SK-N-SH treated with all-trans-retinoic acid at 6 μM for 48 hours (cell line): Measurements from ENCODE around the gene MYLK.
A peak's percentile ranks its signal among the peaks of the same experiment; 100 is the strongest.

ENCODE experiments used
- GLIS3 ChIP-seq: fragments of 250-450 bp; sonication (Bioruptor Pico); IDR thresholded peaks from 2 replicates; pipeline ENCODE4 v1.5.0; 2020; ENCODE audit warnings: mild to moderate bottlenecking, moderate library complexity
- OSR1 ChIP-seq: fragments of 250-450 bp; sonication (Bioruptor Pico); IDR thresholded peaks from 2 replicates; pipeline ENCODE4 v1.8.0; 2022; ENCODE audit warnings: moderate library complexity, mild to moderate bottlenecking, inconsistent platforms
- PATZ1 ChIP-seq: fragments of 250-450 bp; sonication (Bioruptor Pico); IDR thresholded peaks from 2 replicates; pipeline ENCODE4 v1.8.0; 2020; ENCODE audit warnings: mild to moderate bottlenecking, moderate library complexity, borderline replicate concordance
- POU6F1 ChIP-seq: fragments of 250-450 bp; sonication (Bioruptor Pico); IDR thresholded peaks from 2 replicates; pipeline ENCODE4 v1.8.0; 2021; ENCODE audit warnings: low read depth, mild to moderate bottlenecking, moderate library complexity, borderline replicate concordance
- PPARA ChIP-seq: fragments of 250-450 bp; sonication (Bioruptor Pico); IDR thresholded peaks from 2 replicates; pipeline ENCODE4 v1.5.0; 2020; ENCODE audit warnings: mild to moderate bottlenecking, borderline replicate concordance
- RARB ChIP-seq: fragments of 250-450 bp; sonication (Bioruptor Pico); IDR thresholded peaks from 2 replicates; pipeline ENCODE4 v1.8.0; 2021; ENCODE audit warnings: mild to moderate bottlenecking, moderate library complexity
- ZC3H10 ChIP-seq: fragments of 250-450 bp; sonication (Bioruptor Pico); IDR thresholded peaks from 2 replicates; pipeline ENCODE4 v1.5.1; 2021; ENCODE audit warnings: mild to moderate bottlenecking, moderate library complexity
- ZFP3 ChIP-seq: fragments of 250-450 bp; sonication (Bioruptor Pico); IDR thresholded peaks from 2 replicates; pipeline ENCODE4 v1.5.0; 2020; ENCODE audit warnings: mild to moderate bottlenecking, moderate library complexity
- ZFP30 ChIP-seq: fragments of 450-650 bp; formaldehyde crosslinking; IDR thresholded peaks from 2 replicates; pipeline ENCODE4 v1.5.0; 2022; ENCODE audit warnings: mild to moderate bottlenecking, moderate library complexity

- TF ChIP-seq ZC3H10 (CRISPR knock-in tag): no peak
- no peak for TF ChIP-seq ZFP30 (CRISPR knock-in tag)
- 0 out of 2 replicates have a peak, but pooled peaks have one; percentile 24 for TF ChIP-seq GLIS3 (CRISPR knock-in tag)
- no peak for TF ChIP-seq RARB (CRISPR knock-in tag)
- TF ChIP-seq ZFP3 (CRISPR knock-in tag): no peak
- TF ChIP-seq PPARA (CRISPR knock-in tag): no peak
- no peak for TF ChIP-seq PATZ1 (CRISPR knock-in tag)
- TF ChIP-seq POU6F1 (CRISPR knock-in tag): no peak
- TF ChIP-seq OSR1 (CRISPR knock-in tag): no peak
Observed at GRCh38 chr3:123760817-123761216, 123.3 kb downstream of the MYLK start.
